HG02798 (cell line): Measurements from ENCODE around the gene HPCAL1.

Experiments used
- ATAC-seq: cut with Tn5 transposase; IDR thresholded peaks from one replicate; pipeline ENCODE4 v1.9.1; 2021; ENCODE audit warnings: mild to moderate bottlenecking; ENCODE audit not compliant: unreplicated experiment, poor library complexity

Gene HPCAL1

GRCh38 chr2:10267551-10268465 lies 34.9 kb upstream of the HPCAL1 start:
- ATAC-seq = no peak

DNA sequence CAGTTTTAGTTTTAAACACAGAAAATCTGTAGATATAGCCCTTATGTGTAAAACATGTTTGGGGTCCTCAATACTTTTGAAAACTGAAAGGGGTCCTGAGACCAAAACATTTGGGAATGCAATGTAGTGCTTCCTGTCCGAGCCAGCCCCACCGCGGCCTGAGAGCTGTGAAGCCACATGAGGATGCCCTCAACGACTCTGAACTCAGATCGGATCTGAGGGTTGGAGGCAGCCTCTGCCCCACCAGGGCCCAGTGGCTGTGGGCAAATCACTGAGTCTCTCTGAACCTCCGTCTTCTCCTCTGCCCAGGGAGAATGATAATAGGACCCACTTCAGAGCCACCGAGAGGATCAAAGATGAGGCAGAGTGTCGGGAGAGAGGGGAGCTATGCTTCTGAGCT lies 33.4 kb upstream of the HPCAL1 start:
- no peak for ATAC-seq

DNA sequence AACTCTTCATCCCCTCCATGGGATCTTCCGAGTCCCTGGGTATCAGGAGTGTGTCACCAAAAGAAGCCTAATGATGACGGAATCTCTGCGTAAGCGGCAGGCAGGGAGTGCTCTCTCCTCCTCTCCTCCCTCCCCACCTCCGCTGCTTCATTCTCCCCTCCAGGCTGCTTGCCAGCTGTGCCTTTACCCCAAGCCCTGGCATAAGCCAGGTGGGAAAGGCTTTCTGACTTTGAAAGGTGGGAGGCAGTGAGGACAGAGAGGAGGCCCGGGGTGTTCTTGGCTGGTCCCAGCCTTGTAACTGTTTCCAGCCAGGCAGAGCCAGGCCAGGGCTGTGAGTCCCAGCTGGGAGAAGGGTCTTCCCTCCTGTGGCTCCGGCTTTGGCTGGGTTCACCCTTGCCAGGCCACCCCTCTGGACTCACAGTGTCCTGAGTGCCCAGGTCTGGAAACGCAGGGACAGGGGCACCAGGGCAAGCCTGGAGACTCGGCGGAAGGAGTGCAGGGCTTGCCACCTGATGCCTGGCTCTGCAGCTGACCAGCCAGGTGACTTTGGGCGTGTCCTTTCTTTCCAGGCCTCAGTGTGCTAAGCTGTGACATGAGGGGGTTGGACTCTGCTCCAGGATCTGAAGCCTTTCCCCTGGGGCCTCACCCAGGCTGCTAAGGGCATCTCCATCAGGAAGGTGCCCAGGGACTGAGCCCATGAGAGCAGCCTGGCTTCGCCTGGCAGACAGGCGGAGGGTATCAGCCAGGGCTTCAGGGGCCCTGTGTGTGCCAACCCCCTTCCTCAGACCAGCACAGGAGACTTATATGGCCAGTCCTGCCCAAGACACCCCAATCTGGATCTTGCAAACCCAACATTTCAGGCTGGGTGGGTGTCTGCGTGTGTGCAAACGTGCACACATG lies 32.7 kb upstream of the HPCAL1 start:
- no peak for ATAC-seq

GRCh38 chr2:10271509-10271908 lies 31.2 kb upstream of the HPCAL1 start:
- no peak for ATAC-seq

GRCh38 chr2:10271946-10272345 lies 30.8 kb upstream of the HPCAL1 start:
- ATAC-seq = no peak

DNA sequence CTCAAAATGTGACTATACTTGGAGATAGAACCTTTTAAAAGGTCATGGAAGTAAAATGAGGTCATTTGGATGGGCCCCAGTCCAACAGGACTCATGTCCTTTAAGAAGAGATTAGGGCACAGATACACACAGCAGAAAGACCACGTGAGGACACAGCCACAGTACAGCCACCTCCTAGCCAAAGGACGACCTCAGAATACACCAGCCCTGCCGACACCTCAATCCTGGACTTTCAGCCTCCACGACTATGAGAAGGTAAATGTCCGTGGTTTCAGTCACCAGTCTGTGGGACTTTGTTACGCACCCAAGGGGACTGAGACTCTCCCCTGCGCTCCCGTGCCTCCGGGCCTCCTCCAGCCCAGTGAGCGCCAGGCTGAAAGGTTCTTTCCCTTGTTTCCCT lies 30.2 kb upstream of the HPCAL1 start:
- ATAC-seq = no peak

DNA sequence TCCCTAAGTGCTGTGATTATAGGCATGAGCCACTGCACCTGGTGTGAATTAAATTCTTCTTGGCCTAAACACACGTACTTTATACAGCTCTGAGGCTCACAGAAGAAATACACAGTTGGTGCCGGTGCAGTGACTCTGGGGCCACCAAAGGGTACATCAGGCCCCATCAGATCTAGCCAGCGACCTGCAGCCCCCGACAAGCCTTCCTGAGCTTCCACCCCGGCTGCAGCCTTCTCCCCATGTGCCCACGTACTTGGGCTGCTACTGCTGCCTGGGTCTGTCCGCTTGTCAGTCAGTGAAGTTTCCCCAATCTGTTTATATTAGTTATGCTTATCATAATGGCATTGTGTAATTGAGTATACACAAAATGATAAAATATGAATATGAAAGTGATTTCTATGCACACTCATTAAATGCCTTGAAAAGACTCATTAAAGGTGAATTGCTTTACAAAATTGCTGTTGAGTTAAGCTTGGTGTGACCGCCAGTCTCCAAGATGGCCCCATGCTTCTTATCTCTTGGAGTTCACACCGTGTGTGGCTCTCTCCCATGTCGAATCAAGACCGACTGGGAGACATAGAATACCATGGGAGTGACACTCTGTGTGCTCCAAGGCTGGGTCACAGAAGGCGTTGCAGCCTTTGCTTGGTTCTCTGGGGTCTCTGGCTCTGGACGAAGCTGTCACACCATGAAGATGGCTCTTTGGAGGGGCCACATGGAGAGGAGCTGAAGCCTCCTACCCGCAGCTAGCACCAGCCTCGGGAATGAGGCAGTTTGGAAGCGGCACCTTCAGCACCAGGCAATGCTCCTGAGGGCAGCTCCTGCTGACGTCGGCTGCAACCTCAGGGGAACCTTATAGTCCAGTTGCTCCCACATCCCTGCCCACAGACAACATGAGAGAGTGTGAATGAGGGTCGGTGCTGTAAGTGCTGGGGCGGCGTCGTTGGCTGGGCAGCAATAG lies 29.2 kb upstream of the HPCAL1 start:
- no peak for ATAC-seq

DNA sequence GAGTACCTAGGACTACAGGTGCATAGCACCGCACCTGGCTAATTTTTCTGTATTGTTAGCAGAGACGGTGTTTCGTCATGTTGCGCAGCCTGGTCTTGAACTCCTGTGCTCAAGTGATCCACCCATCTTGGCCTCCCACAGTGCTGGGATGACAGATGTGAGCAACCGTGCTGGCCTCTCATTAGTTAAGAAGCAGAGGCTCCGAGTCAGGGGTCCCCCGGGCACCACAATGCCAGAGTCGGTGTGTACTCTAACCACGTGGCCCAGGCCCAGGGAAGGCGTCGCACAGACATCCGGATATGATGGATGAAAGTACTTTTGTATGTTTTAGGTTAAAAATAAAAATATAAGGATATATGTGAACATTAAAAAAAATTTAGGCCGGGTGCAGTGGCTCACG lies 28.3 kb upstream of the HPCAL1 start:
- no peak for ATAC-seq

DNA sequence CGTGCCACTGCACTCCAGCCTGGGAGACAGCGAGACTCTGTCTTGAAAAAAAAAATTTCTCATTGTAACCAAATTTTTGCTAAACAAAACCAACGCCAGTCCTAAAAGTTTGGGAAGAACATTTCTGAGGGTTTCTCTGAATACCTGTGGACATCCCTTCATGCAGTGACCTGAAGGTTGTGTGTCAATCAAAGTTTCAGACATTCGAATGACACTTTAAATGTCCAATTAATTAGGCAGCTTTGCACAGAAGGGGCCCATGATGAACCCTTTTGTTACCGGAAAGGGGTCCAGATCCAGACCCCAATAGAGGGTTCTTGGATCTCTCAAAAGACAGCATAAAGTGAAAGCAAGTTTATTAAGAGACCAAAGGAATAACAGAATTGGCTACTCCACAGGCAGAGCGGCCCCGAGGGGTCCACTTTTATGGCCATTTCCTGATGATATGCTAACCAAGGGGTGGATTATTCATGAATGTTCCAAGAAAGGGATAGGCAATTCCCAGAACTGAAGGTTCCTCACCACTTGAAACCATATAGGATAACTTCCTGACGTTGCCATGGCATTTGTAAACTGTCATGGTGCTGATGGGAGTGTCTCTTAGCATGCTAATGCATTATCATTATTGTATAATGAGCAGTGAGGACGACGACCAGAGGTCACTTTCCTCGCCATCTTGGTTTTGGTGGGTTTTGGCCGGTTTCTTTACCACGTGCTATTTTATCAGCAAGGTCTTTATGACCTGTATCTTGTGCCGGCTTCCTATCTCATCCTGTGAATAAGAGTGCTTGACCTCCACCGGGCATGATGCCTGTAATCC lies 27.5 kb upstream of the HPCAL1 start:
- no peak for ATAC-seq

DNA sequence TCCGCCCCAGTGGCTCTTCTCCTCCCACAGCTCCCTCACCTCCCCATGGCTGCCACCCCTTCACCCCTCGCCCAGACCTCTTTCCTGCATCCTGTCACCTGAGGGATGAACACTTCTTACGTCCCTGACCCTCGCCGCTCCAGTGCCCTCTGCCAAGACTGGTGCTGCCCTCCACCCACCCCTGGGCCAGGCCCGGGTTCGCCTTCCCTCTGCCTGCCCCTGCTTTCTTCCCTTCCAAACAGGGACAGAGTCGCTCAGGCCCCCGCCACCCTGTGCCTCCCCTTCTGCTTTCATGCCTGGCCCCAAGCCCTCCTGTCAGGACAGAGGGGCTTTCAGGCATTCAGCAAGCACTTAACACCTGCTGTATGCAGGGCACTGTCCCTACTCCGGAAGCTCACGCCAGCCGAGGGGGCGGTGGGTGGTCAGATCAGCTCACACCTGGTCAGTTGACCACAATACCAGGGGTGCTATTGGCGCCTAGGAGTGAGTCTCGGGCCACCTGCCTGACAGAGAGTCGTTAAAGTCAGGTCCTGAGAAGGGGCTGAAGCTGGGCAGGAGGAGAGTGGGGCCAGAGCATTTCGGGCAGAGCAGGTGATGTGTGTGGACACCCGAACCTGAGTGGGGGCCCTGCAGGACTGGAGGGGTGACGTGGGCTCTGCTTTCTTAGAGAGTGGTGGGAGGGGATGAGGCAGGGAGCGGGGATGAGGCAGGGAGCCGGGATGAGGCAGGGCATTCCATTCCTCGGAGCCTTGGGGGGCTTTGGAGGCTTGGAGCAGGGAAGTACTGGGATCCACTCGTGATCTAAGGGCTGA lies 26.0 kb upstream of the HPCAL1 start:
- ATAC-seq = no peak

GRCh38 chr2:10277293-10278028 lies 25.2 kb upstream of the HPCAL1 start:
- ATAC-seq = no peak

DNA sequence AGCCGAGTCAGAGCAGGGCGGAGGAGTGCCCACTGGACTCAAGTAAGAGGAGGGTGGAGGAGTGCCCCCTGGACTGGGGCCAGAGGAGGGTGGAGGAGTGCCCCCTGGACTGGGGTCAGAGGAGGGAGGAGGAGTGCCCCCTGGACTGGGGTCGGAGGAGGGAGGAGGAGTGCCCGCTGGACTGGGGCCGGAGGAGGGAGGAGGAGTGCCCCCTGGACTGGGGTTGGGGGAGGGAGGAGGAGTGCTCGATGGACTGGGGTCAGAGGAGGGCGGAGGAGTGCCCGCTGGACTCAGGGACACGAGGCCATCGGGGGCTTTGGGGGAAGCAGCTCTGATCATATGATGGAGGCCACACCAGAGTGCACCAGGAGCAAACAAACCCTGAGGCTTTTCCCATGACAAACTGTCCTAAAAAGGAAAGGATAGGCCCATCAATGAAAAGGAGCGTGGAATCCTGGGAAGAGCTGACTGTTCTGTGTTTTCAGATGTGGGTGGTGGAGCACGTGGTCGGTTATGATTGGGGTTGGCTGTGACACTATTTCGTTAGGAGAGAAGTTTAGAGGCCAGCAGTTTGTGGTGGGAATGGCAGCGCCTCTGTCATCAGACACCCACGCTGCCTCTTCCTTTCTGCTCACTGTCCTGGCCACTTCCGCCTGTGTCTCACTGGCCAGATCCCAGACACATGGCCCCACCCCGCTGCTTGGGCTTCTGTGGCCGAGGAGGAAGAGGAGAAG lies 24.5 kb upstream of the HPCAL1 start:
- ATAC-seq = no peak

GRCh38 chr2:10278763-10279471 lies 23.8 kb upstream of the HPCAL1 start:
- no peak for ATAC-seq

- ATAC-seq = no peak
Measured at GRCh38 chr2:10279472-10279870, 23.2 kb upstream of the HPCAL1 start.

- ATAC-seq = no peak
Measured at GRCh38 chr2:10279946-10280463, 22.7 kb upstream of the HPCAL1 start.

DNA sequence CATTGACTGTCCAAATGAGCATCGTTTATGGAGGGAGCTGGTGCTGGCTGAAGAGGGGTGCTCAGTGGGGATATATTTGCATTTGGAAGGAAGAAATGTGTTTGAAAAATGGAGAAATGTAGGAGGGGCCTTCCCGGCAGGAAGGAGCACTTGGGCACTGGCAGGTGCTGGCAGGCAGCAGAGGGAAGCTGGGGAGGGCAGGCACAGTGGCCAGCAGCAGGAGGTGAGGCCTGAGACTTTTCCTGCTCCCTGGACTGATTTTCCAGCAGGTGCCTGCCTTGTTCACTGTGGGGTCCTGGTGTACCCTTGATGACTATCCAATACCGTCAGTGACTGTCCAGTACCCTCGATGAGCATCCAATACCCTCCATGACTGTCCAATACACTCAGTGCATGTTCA lies 20.8 kb upstream of the HPCAL1 start:
- no peak for ATAC-seq
